ENCODE results near the gene EIF1AD.
"Not testable (repeated sequence)": the region's sequence is repeated elsewhere in the genome, so short reads cannot be mapped to it uniquely, and the experiment has no call there.

Gene EIF1AD

DNA sequence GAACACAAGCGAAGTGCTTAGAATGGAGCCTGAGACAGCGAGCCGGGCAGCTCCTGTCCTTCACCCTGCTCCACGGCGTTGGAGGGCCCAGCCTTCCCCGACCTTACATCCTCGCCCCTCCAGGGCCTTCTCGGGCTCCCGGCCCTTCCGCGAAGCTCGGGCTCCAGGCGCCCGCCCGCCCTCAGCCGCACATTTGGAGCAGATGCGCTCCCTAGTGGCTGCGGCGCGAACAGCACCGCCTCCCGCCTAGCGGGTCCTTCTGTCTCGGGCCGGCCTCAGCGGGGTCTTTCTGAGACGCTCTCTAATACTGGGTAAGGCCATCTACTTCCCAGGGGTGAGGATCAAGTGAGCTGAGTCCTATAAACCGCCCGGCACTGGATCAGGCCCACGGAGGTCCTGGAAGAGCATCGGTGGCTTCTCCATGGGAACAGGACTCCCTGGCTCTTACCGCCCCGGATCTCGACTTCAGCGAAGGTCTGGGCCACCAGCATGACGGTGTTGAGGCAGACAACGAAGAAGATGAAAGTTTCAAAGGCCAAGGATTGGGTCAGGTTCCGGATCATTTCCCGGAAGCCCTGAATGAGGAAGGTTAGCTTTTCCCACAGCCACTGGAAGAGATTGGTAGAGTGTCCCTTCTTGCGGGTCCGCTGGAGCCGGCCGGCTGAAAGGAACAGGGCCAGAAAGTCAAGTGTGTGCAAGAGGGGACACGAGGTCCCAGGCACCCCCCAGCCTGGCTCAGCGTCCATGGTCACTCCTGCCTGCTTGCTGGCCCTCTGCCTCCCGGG, 20.6 kb upstream of the EIF1AD start:
- DNase-seq (ENCODE audit: low spot score), result peak; percentile 76

DNA sequence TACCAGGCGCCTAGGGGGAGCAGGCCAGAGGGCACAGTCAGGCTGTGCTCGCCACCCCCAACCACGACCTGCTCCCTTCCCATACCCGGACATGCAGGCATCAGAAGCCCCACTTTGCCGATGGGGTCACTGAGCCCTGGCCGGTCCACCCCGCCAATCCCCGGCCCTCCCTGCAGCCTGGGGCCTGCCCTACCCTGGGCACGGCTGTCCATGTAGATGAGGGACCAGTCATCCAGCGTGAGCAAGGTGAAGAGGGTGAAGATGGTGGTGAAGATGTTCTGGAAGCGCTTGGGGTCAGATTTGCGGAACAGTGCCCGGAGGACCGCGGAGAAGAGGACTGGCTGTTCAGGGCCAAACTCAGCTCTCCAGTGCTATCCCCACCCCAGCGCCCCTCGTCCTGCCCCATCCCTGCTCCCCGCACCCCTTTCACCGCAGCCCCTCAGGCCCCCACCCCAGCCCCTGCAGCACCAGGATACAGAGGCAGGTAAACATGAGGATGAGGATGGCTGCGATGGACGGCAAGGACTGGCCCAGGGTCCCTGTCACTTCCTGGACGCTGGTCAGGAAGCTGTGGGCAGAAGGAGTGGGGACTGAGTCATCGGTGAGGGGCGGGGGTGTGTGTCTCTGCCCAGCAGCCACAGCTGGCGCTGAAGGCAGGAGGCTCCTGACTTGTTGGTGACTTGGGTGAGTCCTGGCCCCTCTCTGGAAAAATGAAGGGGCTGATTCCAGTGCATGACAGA, 18.8 kb upstream of the EIF1AD start:
- DNase-seq (ENCODE audit: low spot score), result peak; percentile 62

DNA sequence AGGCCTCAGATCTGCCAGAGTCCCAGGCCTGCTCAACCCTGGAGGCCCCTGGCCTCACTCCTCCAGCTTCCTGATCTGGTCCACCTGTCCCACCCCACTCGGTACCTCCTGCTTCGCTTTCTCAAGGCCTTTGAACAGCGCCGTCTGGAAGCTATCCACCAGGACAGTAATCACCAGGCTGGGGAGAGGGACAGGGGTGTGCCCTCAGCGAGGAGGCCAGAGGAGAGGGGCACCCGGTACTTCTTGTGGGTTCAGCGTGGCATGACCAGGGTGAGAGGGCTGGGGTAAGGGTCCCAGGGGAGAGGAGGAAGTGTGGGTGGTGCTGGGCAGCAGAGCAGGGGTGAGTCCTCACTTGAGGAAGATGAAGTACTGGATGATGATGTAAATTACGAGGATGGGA, 18.3 kb upstream of the EIF1AD start:
- no peak for DNase-seq (ENCODE audit: low spot score)

DNA sequence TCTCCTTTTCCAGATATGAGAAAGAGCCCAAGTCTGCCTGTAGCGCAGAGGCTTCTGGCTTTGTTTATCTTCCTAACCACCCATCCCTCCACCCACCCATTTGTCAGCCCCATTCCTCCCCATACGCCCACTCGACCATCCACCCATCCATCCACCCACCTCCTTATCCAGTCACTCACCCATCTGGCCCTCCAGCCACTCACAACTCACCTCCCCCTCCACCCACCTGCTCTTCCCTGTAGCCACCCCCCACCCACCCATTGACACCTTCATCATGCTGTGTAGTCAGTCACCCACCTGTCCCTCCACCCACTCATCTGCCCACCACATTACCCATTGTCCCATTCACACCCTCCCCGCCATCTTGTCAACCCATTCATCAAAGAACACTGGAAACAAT, 15.4 kb upstream of the EIF1AD start:
- DNase-seq (ENCODE audit: low spot score), result no peak

DNA sequence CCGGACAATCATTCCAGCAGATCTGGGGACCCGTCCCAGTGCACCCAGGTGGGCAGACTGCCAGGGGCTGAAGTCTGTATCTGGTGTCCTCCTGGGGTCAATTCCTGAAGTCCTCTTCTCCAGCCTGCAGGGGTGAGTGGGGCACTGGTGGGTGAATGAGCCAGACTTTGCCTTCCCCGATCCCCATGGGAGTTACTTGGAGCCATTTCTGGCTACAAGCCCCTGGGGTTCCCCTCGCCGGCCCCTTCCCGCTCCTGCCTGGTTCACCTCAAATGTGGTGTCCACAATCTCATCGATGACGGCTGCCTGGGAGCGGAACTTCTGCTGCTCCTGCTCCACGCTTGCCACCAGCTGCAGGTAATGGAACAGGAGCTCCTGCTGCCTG, 14.8 kb upstream of the EIF1AD start:
- DNase-seq (ENCODE audit: low spot score), result no peak

DNA sequence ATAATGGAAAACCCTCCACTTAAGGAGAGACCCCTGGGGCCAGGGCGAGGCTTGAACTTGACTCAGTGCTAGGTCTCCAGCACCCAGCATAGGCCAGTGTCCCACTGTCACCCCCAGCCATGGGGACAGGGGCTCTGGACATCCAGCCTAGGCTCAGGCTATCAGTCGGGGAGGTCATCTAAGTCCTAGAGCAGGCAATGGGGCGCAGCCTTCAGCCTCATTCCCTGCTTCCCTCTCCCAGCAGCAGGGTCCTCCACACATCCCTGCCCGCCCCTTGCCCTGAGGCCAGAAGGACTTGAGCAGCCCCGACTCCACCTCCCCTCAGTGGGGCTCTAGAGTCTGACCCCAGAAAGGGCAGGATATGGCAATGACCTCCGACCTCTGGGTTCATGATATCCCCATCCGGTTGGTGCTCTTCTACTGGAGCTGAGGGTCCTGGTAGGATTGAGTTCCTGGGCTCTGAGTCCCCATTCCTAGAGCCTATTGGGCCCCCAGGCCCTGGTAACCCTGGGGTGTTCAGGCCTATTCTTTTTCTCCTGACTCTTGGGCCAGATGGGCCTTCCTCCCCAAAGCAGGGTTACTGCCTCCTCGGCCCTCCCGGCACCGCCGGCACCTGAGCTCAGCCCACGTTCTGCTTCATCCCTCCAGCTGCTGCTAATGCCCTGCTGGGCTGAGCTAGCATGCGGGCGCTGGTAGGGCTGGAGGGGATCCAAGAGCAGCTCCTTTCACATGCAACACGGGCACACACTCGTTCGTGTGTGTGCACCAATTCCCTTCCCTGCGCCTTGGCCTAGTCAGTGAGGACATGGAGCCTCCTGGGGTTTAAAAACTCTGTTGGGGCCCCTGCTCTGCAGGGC, 14.2 kb upstream of the EIF1AD start:
- no peak for DNase-seq (ENCODE audit: low spot score)

DNA sequence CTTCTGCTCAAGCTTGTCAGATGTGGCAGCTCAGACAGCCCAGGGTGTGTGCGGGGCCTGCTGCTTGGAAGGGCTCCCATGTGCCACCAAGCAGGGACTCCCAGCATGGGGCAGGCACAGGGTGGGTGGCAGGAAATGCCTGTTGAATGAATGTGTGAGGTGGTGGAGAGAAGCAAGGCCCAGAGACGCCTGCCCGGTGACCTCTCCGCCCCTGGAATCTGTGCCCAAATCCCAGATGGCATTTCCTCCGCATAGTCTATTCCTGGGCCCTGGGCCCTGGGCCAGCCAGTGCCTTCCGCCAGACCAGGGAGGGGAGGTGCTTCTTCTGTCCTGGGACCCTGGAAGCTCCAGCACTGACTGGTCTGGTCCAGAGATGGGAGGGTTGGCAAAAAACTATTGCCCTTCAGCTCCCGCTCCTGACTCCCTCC, 13.5 kb upstream of the EIF1AD start:
- peak; percentile 46 for DNase-seq (ENCODE audit: low spot score)

DNA sequence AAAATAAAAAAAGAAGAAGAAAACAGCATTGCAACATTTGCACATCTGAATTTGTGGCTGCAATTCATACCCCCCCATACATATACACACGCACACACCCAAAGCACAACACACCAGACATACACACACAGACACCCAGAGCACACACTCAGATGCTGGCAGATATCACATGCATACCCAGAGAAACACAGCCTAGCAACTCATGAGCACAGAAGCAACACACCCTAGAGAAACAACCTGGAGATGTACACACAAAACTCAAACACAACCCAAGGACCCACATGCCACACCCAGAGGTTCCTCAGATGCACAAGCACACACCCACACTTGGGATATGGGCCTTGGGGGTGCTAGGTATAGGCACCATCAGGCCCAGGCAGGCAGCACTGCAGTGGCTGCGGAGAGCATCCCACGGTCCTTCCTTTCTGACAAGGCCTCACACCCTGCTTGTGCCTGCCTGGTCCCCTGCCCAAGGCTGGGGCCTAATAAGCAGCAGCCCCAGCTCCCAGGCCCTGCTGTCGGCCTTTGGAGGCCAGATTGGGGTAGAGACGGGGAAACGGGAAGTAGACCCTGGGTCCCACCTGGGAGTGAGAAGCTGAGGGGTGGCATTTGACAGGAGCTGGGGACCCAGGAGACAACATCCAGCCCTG, 13.0 kb upstream of the EIF1AD start:
- DNase-seq (ENCODE audit: low spot score), result no peak

DNA sequence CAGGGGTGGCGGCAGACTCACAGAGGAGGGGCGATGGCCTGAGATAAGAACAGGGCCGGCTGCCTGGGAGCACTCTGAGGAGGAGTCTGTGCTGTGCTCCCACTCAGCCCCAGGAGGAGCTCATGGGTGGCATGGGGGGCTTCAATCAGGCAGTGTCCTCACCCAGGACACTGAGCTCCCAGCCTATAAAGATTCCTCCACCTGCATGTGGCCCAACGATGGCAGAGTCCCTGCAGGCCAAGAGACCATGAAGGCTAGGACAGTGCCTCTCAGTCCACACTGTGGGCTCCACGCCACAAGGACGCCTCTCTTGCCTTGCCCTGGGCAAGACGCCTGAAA, 11.8 kb upstream of the EIF1AD start:
- no peak for DNase-seq (ENCODE audit: low spot score)

DNA sequence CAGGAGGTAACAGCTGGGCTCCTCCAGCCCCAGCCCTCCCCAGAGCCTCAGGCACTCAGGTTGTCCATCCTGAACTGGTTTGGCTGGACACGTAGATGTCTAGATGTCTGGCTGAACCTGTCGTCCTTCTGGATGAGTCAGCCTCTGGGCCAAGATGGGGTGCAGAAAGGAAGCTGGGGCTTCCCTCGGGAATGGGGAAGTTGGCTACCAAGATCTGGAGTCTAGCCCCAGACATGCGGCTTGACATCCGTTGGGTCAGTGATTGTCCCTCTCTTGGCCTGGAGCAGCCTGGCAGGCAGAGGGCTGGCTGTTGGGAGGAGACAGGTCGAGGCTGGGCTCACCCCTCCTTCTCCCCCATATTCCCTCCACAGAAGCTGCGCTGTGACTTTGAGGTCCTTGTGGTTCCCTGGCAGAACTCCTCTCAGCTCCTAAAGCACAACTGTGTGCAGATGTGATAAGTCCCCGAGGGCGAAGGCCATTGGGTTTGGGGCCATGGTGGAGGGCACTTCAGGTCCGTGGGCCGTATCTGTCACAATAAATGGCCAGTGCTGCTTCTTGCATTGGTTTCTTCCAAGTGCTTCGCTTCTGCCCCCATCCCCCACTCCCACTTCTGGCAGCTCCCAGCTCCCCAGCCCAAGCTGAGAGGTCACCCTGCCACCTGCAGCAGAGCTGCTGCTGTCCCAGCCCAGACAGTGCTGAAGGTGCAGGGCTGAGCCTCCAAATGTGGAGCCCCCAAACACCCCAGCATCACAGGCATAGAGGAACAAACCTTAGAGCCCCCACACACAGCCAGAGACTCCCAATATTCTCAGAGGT, 11.2 kb upstream of the EIF1AD start:
- DNase-seq (ENCODE audit: low spot score), result no peak

DNA sequence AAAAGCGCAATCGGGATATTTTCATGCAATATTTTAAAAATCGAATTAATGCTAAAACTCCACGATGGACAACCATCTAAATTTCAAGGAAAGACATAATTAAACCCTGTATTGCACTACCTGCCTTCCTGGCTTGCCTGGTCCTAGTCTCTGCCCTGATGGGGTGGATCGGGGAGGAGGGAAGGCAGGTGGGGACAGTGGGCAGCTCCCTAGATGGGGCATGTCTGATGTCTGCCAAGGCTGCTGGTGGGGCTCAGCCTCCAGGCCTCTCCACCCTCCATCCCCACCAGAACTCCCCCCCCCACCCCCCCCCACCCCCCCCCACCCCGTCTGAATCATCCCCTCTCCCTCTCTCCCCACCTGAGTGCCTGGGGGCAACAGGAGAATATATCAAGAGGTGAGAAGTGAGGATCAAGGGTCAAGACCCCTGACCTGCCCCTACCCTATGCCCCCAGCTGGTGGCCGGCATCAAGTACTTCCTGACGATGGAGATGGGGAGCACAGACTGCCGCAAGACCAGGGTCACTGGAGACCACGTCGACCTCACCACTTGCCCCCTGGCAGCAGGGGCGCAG, 10.5 kb upstream of the EIF1AD start:
- no peak for DNase-seq (ENCODE audit: low spot score)

DNA sequence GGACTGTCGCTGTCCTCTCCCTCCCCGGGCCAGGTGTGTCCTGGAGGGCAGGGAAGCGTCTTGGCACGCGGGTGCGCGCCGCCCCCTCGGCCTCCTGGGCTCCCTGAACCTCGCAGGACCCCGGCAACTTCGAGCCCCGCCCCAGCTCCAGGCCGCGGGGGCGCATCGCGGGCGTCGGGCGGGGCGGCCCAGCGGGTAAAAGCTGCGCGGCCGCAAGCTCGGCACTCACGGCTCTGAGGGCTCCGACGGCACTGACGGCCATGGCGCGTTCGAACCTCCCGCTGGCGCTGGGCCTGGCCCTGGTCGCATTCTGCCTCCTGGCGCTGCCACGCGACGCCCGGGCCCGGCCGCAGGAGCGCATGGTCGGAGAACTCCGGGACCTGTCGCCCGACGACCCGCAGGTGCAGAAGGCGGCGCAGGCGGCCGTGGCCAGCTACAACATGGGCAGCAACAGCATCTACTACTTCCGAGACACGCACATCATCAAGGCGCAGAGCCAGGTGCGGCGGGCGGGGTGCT, 9.9 kb upstream of the EIF1AD start, which contains the start of gene CST6:
Gene CST6 (plus strand): TSS at position 224 of the 519 bp plus-strand sequence. CDS start 37 bp downstream, at position 261.
- DNase-seq (ENCODE audit: low spot score), result no peak

DNA sequence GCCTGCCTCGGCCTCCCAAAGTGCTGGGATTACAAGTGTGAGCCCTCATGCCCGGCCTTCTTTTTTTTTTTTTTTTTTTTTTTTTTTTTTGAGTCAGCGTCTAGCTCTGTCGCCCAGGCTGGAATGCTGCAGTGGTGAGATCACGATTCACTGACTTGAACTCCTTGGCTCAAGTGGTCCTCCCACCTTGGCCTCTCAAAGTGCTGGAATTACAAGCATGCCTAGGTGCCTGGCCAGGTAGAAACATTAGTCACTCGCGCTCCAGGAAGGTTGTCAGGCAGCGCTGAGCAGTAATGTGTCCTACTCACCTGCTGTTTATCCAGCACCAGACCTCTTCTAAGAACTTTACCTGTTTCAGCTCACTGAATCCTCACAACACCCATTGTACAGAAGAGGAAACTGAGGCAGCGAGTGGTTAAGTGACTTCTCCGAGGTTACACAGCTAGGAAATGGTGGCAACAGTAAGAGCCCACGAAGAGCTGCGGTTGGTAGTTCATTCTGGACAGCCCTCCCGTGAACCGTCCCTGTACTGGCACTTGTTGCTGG, 9.4 kb upstream of the EIF1AD start:
- peak; percentile 58 for DNase-seq (ENCODE audit: low spot score)

DNA sequence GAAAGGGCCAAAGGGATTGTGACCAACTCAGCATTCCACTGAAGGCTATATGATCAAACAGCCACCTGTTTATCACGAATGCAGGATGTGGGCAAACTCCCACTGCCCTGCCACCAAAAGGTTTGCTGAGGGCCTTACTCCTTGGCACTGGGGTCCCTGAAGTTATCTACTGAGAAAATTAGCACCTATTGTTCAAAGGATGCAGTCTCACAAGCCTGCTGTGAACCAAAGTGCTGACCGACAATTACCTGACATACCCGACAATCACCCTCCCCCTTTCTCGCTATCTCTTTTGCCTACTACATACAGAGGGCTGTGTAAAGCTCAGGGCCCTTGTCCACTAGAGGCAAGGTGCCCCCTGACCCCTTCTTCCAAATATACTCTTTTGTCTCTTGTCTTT, 8.1 kb upstream of the EIF1AD start:
- not testable (repeated sequence) for DNase-seq (ENCODE audit: low spot score)

DNA sequence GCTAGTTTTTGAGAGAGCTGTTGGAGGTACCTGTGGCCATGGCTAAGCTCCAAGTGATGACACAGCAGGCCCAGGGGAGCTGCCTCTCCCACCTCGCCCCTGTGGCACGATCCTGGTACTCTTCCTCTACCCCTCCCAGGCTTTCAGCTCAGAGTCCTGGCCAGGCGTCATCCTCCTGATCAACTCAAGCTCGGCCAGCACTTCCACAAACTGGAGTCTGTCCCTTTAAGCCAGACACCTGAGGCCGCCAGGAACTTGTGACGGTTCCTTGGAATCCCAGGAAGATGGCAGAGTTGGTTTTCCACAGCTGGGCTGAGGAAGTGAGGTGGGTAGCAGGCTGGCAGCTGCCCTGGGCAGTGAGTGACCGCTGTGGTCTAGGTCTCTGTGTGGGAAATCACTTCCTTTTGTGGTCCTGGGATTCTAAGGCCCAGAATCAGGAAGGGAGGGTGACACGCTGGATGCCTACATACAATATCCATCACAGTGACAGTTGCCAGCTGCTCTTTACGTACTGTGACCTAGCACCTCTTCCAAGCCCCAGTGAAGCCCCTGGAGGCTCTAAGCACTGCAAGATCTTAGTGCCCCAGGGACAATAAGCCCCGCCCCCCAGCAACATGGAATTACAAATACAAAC, 6.6 kb upstream of the EIF1AD start:
- peak; percentile 38 for DNase-seq (ENCODE audit: low spot score)

DNA sequence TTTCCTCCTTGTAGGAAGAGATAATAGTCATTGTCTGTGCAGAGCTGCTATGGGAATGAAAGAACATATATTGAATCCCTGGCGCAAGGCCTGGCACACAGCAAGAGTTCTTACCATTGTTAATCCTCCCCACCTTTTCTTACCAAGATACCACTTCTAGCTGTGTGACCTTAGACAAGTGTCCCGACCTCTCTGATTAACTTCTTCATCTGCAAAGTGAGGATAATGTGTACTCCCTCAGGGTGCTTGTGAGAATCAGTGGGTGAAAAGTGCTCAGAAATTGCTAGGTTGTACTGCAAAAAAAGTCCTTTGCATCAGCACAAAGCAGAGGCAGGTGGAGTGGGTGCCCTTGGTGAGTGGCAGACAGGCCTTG, 6.1 kb upstream of the EIF1AD start:
- no peak for DNase-seq (ENCODE audit: low spot score)

DNA sequence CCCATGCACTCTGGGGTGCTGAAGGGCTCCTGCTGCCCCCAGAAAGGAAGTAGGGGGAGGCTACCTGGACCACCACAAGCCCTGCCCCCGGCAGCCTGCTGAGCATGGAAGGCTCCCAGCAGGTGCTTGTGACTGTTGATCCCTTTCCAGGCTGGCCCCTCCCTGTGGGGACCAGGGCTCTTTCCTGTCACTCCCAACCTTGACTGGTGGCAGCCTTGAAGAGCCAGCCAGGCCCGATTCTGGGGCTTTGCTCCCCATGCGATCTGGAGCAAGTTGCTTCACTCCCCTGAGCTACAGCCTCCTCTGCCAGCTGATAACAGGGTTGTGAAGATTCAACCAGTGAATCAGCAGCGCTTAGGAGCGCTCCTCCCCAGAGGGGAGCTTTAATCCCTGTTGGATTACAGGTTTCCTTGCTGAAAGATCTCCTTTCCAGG, 5.3 kb upstream of the EIF1AD start:
- no peak for DNase-seq (ENCODE audit: low spot score)

DNA sequence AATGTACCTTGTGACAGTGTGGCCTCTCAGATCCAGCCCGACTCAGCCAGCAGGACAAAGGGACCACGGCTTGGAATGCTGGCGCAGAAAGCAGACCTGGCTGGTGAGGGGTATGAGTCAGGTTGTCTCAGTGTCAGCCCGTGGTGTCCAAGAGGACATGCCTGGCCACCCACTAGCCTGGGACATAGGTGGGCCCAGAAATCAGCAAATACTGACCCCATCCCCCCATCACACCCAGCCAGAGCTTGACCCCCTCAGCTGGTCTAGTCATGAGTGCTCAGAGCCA, 4.9 kb upstream of the EIF1AD start:
- DNase-seq (ENCODE audit: low spot score), result no peak

DNA sequence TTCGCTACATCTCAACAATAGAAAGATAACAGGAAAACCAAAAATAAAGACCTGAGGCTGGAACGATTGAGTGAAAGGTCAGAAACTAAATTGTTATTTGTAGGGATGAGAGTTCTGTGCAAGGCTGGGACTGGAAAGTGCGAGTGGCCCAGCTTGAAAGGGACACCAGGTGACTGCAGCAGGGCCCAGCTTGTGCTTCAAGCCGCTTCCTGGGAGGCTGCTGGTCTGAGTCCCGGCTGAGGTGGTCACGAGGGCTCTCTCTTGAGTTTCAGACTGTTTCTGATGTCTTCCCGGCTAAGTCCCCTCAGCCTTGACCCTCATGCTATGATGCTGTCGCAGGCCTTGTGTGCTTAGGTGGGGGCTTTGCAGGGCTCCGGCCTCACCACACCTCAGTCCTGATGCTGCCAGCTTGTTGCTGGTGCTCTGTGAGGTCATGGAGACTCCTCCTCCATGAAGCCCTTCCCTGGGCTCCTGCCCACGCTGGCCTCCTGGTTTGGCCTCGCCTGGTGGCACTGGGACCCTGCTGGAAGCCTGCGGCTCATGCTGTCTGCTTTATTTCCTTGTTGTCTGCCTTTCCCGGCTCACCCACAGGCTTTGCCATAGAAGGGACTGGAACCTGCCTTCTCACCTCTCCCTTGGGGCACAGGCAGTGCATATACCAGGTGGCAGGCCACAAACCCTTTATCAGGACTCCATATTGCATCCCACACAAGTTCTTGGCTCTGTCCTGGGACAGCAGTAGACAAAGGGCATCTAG, 4.4 kb upstream of the EIF1AD start:
- DNase-seq (ENCODE audit: low spot score), result no peak

Measured in LoVo (cell line).